ENCODE measurements around the gene FRRS1. TPM values are rescaled to one million over a fixed set of nuclear protein-coding genes. Genes with fewer than 3 reads are reported as not detected.

FRRS1 gene
- polyA plus RNA-seq, 3 donors, result 0.61 to 2.1 (median 2.1) TPM

GRCh38 chr1:99764909-99765308, 1.5 kb downstream of the FRRS1 start:
- H3K36me3 Mint-ChIP-seq, result peaks cover 3 to 4% of the 10 kb centered on the region in 2 donors

GRCh38 chr1:99764439-99764838, 2.0 kb downstream of the FRRS1 start:
- H3K4me1 ChIP-seq (ENCODE audit: control insufficient read depth in 1 of 2, insufficient read depth in 2 of 2, low read length in 2 of 2), result peaks cover 14 to 25% of the 10 kb centered on the region in 2 donors
- no peak overlapping the region for H3K4me2 ChIP-seq (replicated peaks; ENCODE audit: extremely low read depth, low read length, poor library complexity, severe bottlenecking)
- no peaks in the 10 kb centered on the region for H3K27me3 ChIP-seq (ENCODE audit: control insufficient read depth in 2 of 2, insufficient read depth in 2 of 2, low read length in 2 of 2)
- peaks cover 0 to 1% (median 0%) of the 10 kb centered on the region in 3 donors for H3K27me3 Mint-ChIP-seq (ENCODE audit: low read depth in 3 of 3)
- H3K36me3 Mint-ChIP-seq, result peaks cover 3 to 4% of the 10 kb centered on the region in 2 donors
- no peak for DNase-seq
- no peak overlapping the region for H3K27ac Mint-ChIP-seq
- H3K9me3 ChIP-seq (replicated peaks in 1 of 2; ENCODE audit: control insufficient read depth in 1 of 2, insufficient read depth in 1 of 2, low read length in 2 of 2), result no peaks in the 10 kb centered on the region
- no CpG with 5 or more reads among the region's 2 CpGs for WGBS (ENCODE audit: insufficient coverage)
- H3K4me3 ChIP-seq (replicated peaks in 1 of 3; ENCODE audit: low read depth in 2 of 3, low read length in 3 of 3), result no peak overlapping the region
- H3K9me3 Mint-ChIP-seq, result no peaks in the 10 kb centered on the region
- intact Hi-C loops (cut with micrococcal nuclease), result no loop called here
- H3K79me2 ChIP-seq (ENCODE audit: insufficient read depth, low read length), result no peaks in the 10 kb centered on the region
- H4K20me1 ChIP-seq (ENCODE audit: insufficient read depth, low read length), result no peaks in the 10 kb centered on the region
- H3K9ac ChIP-seq (ENCODE audit: insufficient read depth, low read length, poor library complexity, severe bottlenecking), result no peak overlapping the region
- H3K36me3 ChIP-seq (replicated peaks in 1 of 2; ENCODE audit: control insufficient read depth in 1 of 2, insufficient read depth in 2 of 2, low read length in 2 of 2), result no peaks in the 10 kb centered on the region
- no peak overlapping the region for H3K4me3 Mint-ChIP-seq
- H3K27ac ChIP-seq (ENCODE audit: low read depth in 1 of 2, low read length in 2 of 2), result no peak overlapping the region
- H2AFZ ChIP-seq (ENCODE audit: insufficient read depth, low read depth, low read length, poor library complexity, severe bottlenecking), result no peak overlapping the region
- no peak for TF ChIP-seq CTCF (IDR thresholded peaks at IDR 0.05)
- peaks cover 44% of the 10 kb centered on the region for H3K4me1 Mint-ChIP-seq

More at GRCh38 chr1:99764909-99765308, 1.5 kb downstream of the FRRS1 start:
- no peak for TF ChIP-seq CTCF (IDR thresholded peaks at IDR 0.05)
- Histone ChIP-seq H3K27ac (ENCODE audit: low read depth in 1 of 2, low read length in 2 of 2) (no peak overlapping the region), H3K4me3 (replicated peaks in 1 of 3; ENCODE audit: low read depth in 2 of 3, low read length in 3 of 3) (no peak overlapping the region), H3K4me2 (replicated peaks; ENCODE audit: extremely low read depth, low read length, poor library complexity, severe bottlenecking) (no peak overlapping the region), H3K9me3 (replicated peaks in 1 of 2; ENCODE audit: control insufficient read depth in 1 of 2, insufficient read depth in 1 of 2, low read length in 2 of 2) (no peaks in the 10 kb centered on the region), H3K27me3 (ENCODE audit: control insufficient read depth in 2 of 2, insufficient read depth in 2 of 2, low read length in 2 of 2) (no peaks in the 10 kb centered on the region), H3K4me1 (ENCODE audit: control insufficient read depth in 1 of 2, insufficient read depth in 2 of 2, low read length in 2 of 2) (peaks cover 10 to 20% of the 10 kb centered on the region in 2 donors), H3K79me2 (ENCODE audit: insufficient read depth, low read length) (no peaks in the 10 kb centered on the region), H3K9ac (ENCODE audit: insufficient read depth, low read length, poor library complexity, severe bottlenecking) (no peak overlapping the region), H3K36me3 (replicated peaks in 1 of 2; ENCODE audit: control insufficient read depth in 1 of 2, insufficient read depth in 2 of 2, low read length in 2 of 2) (no peaks in the 10 kb centered on the region), H4K20me1 (ENCODE audit: insufficient read depth, low read length) (no peaks in the 10 kb centered on the region), H2AFZ (ENCODE audit: insufficient read depth, low read depth, low read length, poor library complexity, severe bottlenecking) (no peak overlapping the region)
- Mint-ChIP-seq H3K27ac (no peak overlapping the region), H3K4me1 (peaks cover 40% of the 10 kb centered on the region), H3K27me3 (ENCODE audit: low read depth in 3 of 3) (peaks cover 0 to 1% (median 0%) of the 10 kb centered on the region in 3 donors), H3K4me3 (peak overlapping the region in 1 of 2 donors; percentile 57), H3K9me3 (no peaks in the 10 kb centered on the region)
- WGBS (ENCODE audit: insufficient coverage), result 100% methylated on average over 1 of the region's 1 CpG
- DNase-seq, result no peak
- intact Hi-C loops (cut with micrococcal nuclease), result no loop called here
